AG09319 (cell line): ENCODE data around the gene LRCH1.

Experiments used
- DNase-seq: peaks from one replicate; pipeline ENCODE4 v3.0.0-alpha.2; 2010; ENCODE audit warnings: low read depth; ENCODE audit errors: extremely low read depth
- TF ChIP-seq, protein P1 (sequence below): IDR thresholded peaks from 2 replicates; pipeline ENCODE4 v1.5.1; 2011; ENCODE audit warnings: low read depth, mild to moderate bottlenecking, inconsistent platforms, low read length, moderate library complexity

LRCH1 gene

GRCh38 chr13:46571909-46572595 is 19.1 kb downstream of the LRCH1 start:
- TF ChIP-seq, protein P1, sequence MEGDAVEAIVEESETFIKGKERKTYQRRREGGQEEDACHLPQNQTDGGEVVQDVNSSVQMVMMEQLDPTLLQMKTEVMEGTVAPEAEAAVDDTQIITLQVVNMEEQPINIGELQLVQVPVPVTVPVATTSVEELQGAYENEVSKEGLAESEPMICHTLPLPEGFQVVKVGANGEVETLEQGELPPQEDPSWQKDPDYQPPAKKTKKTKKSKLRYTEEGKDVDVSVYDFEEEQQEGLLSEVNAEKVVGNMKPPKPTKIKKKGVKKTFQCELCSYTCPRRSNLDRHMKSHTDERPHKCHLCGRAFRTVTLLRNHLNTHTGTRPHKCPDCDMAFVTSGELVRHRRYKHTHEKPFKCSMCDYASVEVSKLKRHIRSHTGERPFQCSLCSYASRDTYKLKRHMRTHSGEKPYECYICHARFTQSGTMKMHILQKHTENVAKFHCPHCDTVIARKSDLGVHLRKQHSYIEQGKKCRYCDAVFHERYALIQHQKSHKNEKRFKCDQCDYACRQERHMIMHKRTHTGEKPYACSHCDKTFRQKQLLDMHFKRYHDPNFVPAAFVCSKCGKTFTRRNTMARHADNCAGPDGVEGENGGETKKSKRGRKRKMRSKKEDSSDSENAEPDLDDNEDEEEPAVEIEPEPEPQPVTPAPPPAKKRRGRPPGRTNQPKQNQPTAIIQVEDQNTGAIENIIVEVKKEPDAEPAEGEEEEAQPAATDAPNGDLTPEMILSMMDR: no peak
- no peak for DNase-seq

DNA sequence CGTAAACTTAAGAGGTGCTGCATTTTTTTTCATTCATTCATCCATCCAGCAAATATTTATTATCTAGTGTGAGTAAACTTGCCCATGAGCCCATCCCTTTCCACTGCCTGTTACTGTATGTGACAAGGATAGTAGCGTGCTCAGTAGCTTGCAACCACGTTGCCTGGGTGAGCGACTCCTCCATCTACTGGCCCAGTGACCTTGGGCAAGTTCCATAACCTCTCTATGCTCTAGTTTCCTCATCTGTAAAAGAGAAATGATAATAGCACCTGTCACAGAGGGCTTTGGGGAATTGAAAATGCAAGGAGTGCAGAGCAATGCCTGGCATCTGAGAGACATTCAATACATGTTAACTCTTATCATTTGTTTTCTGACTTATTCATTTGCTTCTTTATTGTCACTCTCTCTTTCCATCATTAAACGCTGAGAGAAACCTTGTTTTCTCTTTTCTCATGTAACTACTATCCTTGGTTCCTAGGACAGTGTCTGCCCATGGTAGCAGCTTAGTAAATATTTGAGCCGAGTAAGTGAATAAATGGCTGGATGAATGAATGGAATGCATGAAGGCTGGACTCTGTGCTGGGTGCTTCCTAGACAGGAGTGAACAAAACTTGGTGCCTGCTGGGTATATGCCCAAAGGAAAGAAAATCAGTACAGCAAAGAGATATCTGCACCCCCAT is 19.9 kb downstream of the LRCH1 start:
- TF ChIP-seq, protein P1: no peak
- DNase-seq: no peak

DNA sequence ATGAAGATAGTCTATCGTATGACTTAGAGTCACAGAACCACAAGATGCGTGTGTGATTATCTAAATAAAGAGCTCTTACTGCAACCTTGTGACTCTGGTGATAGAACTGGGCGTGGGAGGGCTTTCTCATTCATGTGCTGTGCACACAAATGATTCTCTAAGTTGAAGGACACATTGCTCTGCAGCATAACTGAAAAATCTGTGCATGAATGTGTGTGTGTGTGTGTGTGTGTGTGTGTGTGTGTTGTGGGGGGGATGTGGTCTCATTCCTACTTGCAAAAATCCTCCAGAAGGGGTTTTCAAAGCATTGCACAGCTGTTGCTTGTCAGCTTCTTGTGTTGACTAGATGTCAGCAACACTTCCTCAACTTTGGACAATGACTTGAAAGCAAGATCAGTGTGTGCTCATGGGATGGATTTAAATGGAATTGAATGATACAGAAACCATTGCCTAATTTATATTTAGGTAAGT is 22.4 kb downstream of the LRCH1 start:
- TF ChIP-seq, protein P1: no peak
- DNase-seq: no peak

- DNase-seq: peak; percentile 32
- TF ChIP-seq, protein P1: no peak
These were observed 22.9 kb downstream of the LRCH1 start for GRCh38 chr13:46575818-46576221.

DNA sequence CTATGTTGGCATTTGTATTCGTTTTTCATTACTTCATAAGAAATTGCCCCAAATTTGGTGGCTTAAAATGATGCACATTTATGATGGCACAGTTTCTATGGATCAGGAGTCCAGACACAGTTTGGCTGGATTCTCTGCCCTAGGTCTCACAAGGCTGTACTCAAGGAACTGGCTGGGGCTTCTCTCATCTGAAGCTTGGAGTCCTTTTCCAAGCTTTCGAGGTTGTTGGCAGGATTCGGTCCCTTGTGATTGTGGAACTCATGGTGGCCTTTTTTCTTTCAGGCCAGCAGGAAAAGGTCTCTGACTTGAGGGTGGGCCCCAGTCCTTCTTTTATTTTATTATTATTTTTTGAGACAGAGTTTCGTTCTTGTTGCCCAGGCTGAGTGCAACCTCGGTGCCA is 23.8 kb downstream of the LRCH1 start:
- TF ChIP-seq, protein P1: no peak
- DNase-seq: no peak

DNA sequence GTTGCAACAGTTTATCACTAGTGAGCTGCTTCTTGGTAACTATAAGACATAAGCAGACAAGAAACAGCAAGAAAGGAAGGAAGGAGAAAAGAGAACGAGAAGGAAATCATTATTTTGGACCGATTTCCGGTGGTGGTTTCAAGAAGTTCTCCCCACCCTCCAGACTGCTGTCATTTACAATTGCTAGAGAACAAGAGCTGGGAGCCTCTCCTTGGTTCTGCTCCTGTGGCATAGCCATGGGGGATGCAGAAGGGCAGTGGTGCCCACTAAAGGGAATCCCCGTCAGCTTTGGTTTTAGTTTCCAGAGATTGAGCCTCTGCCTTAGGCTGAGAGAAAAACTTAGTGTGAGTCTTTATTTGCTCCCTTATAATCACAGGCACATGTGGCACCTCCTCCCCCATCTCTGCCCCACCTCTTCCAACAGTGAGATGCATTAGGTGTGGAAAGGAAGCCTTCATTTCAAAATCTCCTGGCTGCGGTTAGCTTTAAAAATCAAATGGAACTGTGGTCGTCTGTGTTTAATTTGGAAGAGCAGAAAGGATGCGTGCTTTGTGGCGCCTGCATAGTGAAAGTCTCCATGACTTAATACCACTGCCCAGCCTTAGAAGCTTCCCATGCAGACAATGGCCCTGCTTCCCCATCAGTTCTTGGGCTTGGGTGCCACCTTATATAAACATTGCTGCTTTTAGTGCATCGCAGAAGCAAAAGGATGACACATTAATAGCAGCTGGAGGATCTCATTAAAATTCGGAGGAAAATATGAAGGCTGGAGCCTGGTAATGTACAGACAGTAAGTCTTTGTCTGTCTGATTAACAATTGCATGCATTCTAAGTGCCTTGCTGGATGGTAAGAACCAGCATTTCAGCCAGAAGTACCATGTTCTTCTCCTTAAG is 25.0 kb downstream of the LRCH1 start:
- peak; percentile 32 for DNase-seq
- TF ChIP-seq, protein P1: no peak
